Lower lobe of right lung (tissue), 2 donors: ENCODE measurements around the gene PTPRG. TPM values are rescaled to one million over a fixed set of nuclear protein-coding genes. Genes with fewer than 3 reads are reported as not detected.
A peak's percentile ranks its signal among the peaks of the same experiment; 100 is the strongest.

Experiments used
- ATAC-seq, 2 donors: fragments of 200-7000 bp; cut with Tn5 transposase; one replicate each; pipeline ENCODE4 v1.9.1; 2020 to 2022; ENCODE audit warnings: mild to moderate bottlenecking in 2 of 2, moderate library complexity in 2 of 2
- DNase-seq: peaks from one replicate; pipeline ENCODE4 v3.0.0-alpha.2; 2020
- H3K27ac ChIP-seq: fragments of 200-600 bp; one replicate; pipeline ENCODE4 v1.8.0; 2022
- H3K27me3 ChIP-seq: fragments of 200-600 bp; one replicate; pipeline ENCODE4 v1.8.0; 2022; ENCODE audit warnings: low read depth
- H3K36me3 ChIP-seq: fragments of 200-600 bp; one replicate; pipeline ENCODE4 v1.8.0; 2022; ENCODE audit warnings: mild to moderate bottlenecking
- H3K4me1 ChIP-seq: fragments of 200-600 bp; one replicate; pipeline ENCODE4 v1.8.0; 2022
- H3K4me3 ChIP-seq: fragments of 200-600 bp; one replicate; pipeline ENCODE4 v1.8.0; 2022; ENCODE audit warnings: mild to moderate bottlenecking
- H3K9me3 ChIP-seq: fragments of 200-600 bp; one replicate; pipeline ENCODE4 v1.8.0; 2022
- CTCF ChIP-seq: fragments of 200-600 bp; IDR thresholded peaks from one replicate; pipeline ENCODE4 v1.8.0; 2022; ENCODE audit warnings: antibody characterized with exemption, mild to moderate bottlenecking
- intact Hi-C: fragments of 100-400 bp; cut with DNase I; formaldehyde crosslinking; loops from one replicate; pipeline ENCODE4 v1.11.0; 2022
- total RNA-seq: library from RNA; stranded (reverse); fragmentation: NEBNext Ultra II Directional; extraction: Animal tissue kit (Norgen Biotek cat#: 25700); gene quantifications from one replicate; pipeline ENCODE4 v1.2.1, GENCODE V29; 2021
- donor health status: DM: no; HTN: yes; CAD: no; lungs with severe emphysema.

PTPRG gene
- total RNA-seq, 1 donor from 2014 or later = 67.6 TPM

GRCh38 chr3:62131620-62132019, 570.2 kb downstream of the PTPRG start:
- Histone ChIP-seq H3K4me1 (peaks cover 30% of the 10 kb centered on the region), H3K27me3 (no peaks in the 10 kb centered on the region), H3K4me3 (no peak overlapping the region), H3K9me3 (no peaks in the 10 kb centered on the region), H3K27ac (peak overlapping the region; percentile 37), H3K36me3 (no peaks in the 10 kb centered on the region)
- DNase-seq (no peak), ATAC-seq (no peak)
- TF ChIP-seq CTCF = peak; percentile 30
- intact Hi-C loops = no loop called here

GRCh38 chr3:62132027-62132602, 570.7 kb downstream of the PTPRG start:
- H3K27me3 ChIP-seq = no peaks in the 10 kb centered on the region
- intact Hi-C loops = no loop called here
- ATAC-seq (no peak), DNase-seq (no peak)
- peaks cover 30% of the 10 kb centered on the region for H3K4me1 ChIP-seq
- peak overlapping the region; percentile 37 for H3K27ac ChIP-seq
- H3K4me3 ChIP-seq = no peak overlapping the region
- TF ChIP-seq CTCF = no peak
- H3K9me3 ChIP-seq = no peaks in the 10 kb centered on the region
- H3K36me3 ChIP-seq = no peaks in the 10 kb centered on the region

DNA sequence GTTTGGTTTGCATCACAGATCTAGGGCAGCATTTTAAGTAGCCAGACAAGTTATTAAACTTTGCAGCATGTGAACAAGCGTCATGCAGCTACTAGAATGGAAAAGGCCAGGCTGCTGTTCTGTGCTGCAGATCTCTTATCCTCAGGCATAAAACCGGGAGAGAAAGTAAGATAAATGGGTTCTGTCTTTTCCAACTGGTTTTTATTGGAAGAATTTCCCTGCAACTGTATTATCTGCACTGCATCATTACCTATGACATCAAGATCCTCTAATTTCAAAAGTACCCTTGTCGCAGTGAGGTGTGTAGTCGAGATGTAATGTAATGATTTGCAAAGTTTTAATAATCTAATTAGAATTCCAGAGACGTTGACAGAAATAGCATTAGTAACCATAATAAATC, 571.6 kb downstream of the PTPRG start:
- H3K36me3 ChIP-seq = no peaks in the 10 kb centered on the region
- TF ChIP-seq CTCF = no peak
- H3K9me3 ChIP-seq = no peaks in the 10 kb centered on the region
- intact Hi-C loops = no loop called here
- ATAC-seq = no peak
- peaks cover 30% of the 10 kb centered on the region for H3K4me1 ChIP-seq
- H3K27ac ChIP-seq = no peak overlapping the region
- H3K4me3 ChIP-seq = no peak overlapping the region
- no peaks in the 10 kb centered on the region for H3K27me3 ChIP-seq
- no peak for DNase-seq

DNA sequence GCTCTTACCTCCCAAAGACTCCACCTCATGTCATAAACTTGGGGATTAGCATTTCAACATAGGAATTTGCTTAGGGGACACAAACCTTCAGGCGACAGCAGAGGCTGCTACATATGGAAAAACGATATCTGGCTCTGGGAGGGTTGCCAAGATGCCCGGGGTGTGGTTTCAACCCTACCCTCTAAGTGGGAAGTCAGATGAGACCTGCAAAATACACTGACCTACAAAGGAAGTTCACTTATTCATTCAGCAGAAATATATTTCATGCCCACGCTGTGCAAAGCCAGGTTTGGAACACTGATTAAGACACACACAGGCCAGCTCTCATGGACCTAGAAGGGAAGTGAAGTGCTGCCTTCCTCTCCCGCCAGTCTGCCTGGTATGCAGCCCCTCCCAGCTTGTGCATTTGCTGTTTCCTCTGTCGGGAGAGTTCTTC, 572.7 kb downstream of the PTPRG start:
- Histone ChIP-seq H3K4me1 (peaks cover 30% of the 10 kb centered on the region), H3K4me3 (no peak overlapping the region), H3K27me3 (no peaks in the 10 kb centered on the region), H3K9me3 (no peaks in the 10 kb centered on the region), H3K27ac (no peak overlapping the region), H3K36me3 (no peaks in the 10 kb centered on the region)
- peak; percentile 77 to 78 for ATAC-seq
- TF ChIP-seq CTCF = no peak
- no peak for DNase-seq
- intact Hi-C loops = no loop called here

DNA sequence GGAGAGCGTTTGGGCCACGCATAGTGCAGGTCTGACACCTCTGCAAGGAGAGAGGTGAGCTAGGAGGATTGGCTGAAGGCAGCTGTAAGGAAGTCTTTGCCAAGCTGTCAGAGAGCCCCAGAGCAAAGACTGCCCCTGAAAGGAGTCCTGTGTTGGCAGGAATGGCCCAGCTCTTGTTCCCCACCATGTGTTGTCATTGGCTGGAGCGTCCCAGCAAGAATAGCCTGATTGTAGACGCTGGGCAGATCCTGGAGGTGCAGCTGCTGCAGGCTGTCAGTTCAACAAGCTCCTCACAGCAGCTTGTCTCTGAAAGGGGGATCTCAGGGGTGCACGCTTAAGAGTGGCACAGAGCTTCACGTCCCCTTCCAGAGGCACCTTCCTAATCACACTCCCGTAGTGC, 574.4 kb downstream of the PTPRG start:
- intact Hi-C loops = no loop called here
- ATAC-seq (no peak), DNase-seq (no peak)
- TF ChIP-seq CTCF = no peak
- Histone ChIP-seq H3K36me3 (no peaks in the 10 kb centered on the region), H3K9me3 (no peaks in the 10 kb centered on the region), H3K4me1 (peaks cover 30% of the 10 kb centered on the region), H3K27ac (no peak overlapping the region), H3K4me3 (no peak overlapping the region), H3K27me3 (no peaks in the 10 kb centered on the region)
